Epithelial cell of esophagus (primary cell): ENCODE results near the gene MAU2.
A peak's percentile ranks its signal among the peaks of the same experiment; 100 is the strongest.

Source experiments
- DNase-seq: peaks from one replicate; pipeline ENCODE4 v3.0.0; 2010; ENCODE audit warnings: low read depth
- H3K4me3 ChIP-seq: 2 replicates; pipeline ENCODE4 v1.5.1; 2011; ENCODE audit warnings: mild to moderate bottlenecking, low read length, control low read depth
- TF ChIP-seq, protein P1 (sequence below): IDR thresholded peaks from 2 replicates; pipeline ENCODE4 v1.5.1; 2011; ENCODE audit warnings: low read depth, mild to moderate bottlenecking, low read length, control low read depth, inconsistent platforms; ENCODE audit not compliant: insufficient read depth; ENCODE audit errors: missing control alignments

The MAU2 gene

GRCh38 chr19:19335408-19336158 is 15.0 kb downstream of the MAU2 start:
- peak; percentile 24 for DNase-seq
- TF ChIP-seq, protein P1, sequence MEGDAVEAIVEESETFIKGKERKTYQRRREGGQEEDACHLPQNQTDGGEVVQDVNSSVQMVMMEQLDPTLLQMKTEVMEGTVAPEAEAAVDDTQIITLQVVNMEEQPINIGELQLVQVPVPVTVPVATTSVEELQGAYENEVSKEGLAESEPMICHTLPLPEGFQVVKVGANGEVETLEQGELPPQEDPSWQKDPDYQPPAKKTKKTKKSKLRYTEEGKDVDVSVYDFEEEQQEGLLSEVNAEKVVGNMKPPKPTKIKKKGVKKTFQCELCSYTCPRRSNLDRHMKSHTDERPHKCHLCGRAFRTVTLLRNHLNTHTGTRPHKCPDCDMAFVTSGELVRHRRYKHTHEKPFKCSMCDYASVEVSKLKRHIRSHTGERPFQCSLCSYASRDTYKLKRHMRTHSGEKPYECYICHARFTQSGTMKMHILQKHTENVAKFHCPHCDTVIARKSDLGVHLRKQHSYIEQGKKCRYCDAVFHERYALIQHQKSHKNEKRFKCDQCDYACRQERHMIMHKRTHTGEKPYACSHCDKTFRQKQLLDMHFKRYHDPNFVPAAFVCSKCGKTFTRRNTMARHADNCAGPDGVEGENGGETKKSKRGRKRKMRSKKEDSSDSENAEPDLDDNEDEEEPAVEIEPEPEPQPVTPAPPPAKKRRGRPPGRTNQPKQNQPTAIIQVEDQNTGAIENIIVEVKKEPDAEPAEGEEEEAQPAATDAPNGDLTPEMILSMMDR: no peak
- no peak overlapping the region for H3K4me3 ChIP-seq

DNA sequence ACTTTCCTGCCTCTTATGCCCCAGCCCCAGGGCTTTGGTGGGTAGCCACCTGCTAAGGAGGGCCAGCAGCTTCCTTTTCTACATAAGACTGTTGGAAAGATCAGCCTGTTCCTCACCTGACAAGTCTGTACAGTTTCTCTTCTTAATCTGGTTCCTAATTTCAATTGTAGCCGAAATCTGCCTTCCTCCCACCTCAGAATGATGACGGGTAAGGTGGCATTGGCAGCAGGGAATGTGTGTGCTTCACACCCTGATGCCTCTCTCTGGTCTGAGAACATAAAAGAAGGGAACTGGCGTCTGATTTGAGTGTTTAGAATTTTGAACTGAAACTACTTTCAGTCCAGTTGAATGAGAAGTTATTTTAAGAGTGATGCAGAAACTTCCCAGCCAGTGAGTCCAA is 16.0 kb downstream of the MAU2 start:
- no peak overlapping the region for H3K4me3 ChIP-seq
- TF ChIP-seq, protein P1: no peak
- no peak for DNase-seq

GRCh38 chr19:19337120-19337519 is 16.5 kb downstream of the MAU2 start:
- no peak for DNase-seq
- TF ChIP-seq, protein P1: no peak
- no peak overlapping the region for H3K4me3 ChIP-seq

DNA sequence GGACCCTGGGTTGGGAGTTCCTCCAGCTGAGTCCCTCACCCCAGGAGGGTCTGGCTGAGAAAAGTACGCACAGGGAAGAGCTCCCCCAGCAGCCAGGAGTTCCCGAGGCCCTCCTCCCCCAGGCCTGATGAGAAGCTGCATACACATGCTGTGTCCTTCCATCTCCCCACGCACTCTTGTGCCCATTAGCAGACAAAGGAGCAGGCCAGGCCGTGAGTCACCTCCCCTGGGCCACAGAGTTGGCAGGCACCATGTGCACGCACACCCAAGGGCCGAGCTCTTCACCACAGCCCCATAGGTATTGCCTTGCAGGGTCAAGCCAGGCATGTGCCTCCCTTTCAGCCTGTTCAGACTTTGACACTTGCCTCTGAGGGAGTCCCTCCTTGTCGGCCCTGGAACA is 17.5 kb downstream of the MAU2 start:
- DNase-seq: no peak
- no peak overlapping the region for H3K4me3 ChIP-seq
- TF ChIP-seq, protein P1: no peak

GRCh38 chr19:19341026-19341425 is 20.4 kb downstream of the MAU2 start:
- TF ChIP-seq, protein P1: no peak
- no peak for DNase-seq
- H3K4me3 ChIP-seq: no peak overlapping the region

DNA sequence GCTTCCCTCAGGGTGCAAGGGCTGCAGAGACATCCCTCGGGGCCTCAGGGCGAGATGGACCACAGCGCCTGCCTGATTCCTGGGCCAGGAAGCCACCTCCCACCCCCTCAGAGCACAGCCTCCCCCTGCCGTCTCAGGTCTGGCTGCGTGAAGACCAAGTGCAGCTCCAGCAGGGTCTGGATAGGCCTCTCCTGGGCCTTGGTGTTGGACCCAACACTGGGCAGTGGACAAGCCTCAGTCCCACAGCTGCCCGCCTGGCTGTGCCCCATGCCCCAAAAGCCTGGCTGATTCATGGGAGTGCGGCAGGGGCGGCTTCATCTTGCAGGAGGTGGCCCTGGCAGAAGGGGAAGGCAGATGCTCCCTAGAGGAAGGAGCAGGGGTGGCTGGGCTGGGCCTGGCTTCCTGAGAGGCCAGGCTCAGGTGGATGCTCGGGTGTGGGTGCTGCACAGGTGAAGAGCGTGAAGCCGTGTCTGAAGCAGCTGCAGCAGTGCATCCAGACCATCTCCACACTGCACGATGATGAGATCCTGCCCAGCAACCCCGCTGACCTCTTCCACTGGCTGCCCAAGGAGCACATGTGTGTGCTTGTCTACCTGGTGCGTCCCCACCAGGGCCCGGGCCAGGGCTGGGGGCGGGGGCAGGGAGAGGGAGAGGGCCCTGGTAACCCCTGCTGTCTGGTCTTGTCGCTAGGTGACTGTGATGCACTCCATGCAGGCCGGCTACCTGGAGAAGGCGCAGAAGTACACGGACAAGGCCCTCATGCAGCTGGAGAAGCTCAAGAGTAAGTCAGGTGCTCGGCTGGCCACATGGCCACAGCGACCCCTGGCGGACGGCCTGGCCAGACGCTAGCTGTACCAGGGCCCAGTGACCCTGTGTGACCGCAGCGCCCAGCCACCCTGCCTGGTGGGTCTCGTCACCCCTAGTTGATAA is 21.7 kb downstream of the MAU2 start:
- TF ChIP-seq, protein P1: peak; percentile 87
- DNase-seq: peak; percentile 67
- H3K4me3 ChIP-seq: no peak overlapping the region
